Ovary (tissue), 3 donors: Measurements from ENCODE around the gene EPHA1.

Source experiments
- EP300 ChIP-seq: sonication (generic); formaldehyde crosslinking; IDR thresholded peaks from one replicate; pipeline ENCODE4 v1.6.1; 2017; ENCODE audit warnings: antibody characterized with exemption
- POLR2A ChIP-seq: fragments of 450-650 bp; IDR thresholded peaks from one replicate; pipeline ENCODE4 v1.6.1; 2017; ENCODE audit warnings: antibody characterized with exemption, mild to moderate bottlenecking, moderate library complexity
- TF ChIP-seq, protein P1 (sequence below), 3 donors: fragments of 450-650 bp in 2 of 3; fragments of 200-600 bp in 1 of 3; IDR thresholded peaks; one replicate each; pipeline versions ENCODE4 v1.5.1 to v1.8.0; 2016 to 2022; ENCODE audit warnings: antibody characterized with exemption in 3 of 3, mild to moderate bottlenecking in 1 of 3
- donor health status: DM: no; HTN: no; CAD: no.

GRCh38 chr7:143451122-143451521 lies 42.5 kb upstream of the EPHA1 start:
- TF ChIP-seq POLR2A: no peak
- TF ChIP-seq, protein P1, sequence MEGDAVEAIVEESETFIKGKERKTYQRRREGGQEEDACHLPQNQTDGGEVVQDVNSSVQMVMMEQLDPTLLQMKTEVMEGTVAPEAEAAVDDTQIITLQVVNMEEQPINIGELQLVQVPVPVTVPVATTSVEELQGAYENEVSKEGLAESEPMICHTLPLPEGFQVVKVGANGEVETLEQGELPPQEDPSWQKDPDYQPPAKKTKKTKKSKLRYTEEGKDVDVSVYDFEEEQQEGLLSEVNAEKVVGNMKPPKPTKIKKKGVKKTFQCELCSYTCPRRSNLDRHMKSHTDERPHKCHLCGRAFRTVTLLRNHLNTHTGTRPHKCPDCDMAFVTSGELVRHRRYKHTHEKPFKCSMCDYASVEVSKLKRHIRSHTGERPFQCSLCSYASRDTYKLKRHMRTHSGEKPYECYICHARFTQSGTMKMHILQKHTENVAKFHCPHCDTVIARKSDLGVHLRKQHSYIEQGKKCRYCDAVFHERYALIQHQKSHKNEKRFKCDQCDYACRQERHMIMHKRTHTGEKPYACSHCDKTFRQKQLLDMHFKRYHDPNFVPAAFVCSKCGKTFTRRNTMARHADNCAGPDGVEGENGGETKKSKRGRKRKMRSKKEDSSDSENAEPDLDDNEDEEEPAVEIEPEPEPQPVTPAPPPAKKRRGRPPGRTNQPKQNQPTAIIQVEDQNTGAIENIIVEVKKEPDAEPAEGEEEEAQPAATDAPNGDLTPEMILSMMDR (IDR thresholded peaks at IDR 0.05): no peak
- no peak for TF ChIP-seq EP300
